NOMO-1 treated with DMSO at 0.1 percent for 48 hours (cell line): ENCODE results near the gene RTP3.
"Not testable (repeated sequence)": the region's sequence is repeated elsewhere in the genome, so short reads cannot be mapped to it uniquely, and the experiment has no call there.

Experiments used
- DNase-seq: peaks from one replicate; lab custom pipeline; 2025; ENCODE audit not compliant: unreplicated experiment; lab: John Stamatoyannopoulos, UW

RTP3 gene

DNA sequence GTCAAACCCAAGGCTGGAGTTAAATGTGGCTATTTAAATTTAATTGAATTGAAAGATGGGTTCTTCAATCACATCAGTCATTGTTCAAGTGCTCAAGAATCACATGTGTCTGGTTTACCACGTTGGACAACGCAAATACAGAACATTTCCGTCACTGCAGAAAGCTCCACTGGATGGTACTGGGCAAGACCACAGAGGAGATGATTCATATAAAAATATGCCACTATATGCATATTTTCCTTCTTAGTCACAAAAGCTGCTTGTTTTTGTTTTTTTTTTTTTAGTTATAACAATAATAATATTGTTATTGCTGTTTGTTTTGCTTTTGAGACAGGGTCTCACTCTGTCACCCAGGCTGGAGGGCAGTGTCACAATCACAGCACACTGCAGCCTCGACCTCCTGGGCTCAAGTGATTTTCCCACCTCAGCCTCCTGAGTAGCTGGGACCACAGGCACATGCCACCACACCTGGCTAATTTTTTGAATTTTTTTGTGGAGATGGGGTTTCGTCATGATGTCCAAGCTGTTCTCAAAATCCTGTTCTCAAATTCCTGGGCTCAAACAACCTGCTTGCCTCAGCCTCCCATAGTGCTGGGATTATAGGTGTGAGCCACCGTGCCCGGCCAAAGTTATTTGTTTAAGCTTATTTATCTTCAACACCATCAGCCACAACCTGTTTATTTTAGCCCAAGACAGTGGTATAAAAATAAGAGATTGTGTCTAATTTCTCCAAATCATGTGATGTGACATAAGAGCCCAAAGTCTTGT lies 19.4 kb downstream of the RTP3 start:
- DNase-seq: no peak

GRCh38 chr3:46517784-46518181 lies 20.0 kb downstream of the RTP3 start:
- DNase-seq: no peak

DNA sequence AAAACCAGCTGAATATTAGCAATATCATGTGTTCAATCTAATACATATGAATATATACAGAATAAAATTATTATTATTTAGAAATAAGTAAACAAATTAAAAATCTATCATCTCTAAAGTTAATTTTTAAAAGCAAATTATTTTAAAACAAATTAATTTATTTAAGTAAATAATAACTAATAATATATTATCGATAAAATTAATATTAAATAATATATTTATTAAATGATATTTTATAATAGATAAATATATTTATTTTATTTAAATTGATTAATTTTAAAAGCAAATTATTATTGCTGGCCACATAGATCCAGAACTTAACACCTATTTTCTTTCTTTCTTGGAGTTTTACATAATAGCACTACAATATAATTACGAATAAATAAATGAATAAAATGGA lies 22.2 kb downstream of the RTP3 start:
- DNase-seq: no peak

DNA sequence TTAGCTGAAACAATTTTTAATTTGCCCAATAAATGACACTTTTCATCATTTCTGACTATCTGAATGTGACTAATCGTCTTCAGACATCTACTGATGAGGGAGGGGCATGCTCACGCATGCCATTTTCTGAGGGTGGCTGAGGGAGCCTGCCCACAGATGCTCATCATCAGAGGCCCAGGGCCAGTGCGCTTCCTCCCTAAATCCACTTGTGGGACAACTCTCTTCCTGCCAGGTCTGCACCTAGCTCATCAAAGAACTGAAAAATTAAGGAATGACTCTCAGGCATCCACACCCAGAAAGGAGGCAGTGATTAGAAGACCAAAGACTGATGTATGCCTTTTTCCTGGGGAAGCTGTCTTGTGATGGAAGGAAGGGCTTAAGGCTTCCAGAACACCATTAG lies 22.8 kb downstream of the RTP3 start:
- no peak for DNase-seq

GRCh38 chr3:46521096-46521495 lies 23.3 kb downstream of the RTP3 start:
- no peak for DNase-seq

DNA sequence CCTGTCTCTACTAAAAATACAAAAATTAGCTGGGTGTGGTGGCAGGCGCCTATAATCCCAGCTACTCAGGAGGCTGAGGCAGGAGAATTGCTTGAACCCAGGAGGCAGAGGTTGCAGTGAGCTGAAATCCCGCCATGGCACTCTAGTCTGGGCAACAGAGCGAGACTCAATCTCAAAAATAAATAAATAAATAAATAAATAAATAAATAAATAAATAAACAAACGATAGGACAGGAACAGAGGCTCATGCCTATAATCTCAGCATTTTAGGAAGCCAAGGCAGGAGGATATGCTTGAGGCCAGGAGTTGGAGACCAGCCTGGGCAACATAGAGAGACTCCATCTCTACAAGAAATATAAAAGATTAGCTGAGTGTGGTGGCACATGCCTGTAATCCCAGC lies 24.4 kb downstream of the RTP3 start:
- not testable (repeated sequence) for DNase-seq

DNA sequence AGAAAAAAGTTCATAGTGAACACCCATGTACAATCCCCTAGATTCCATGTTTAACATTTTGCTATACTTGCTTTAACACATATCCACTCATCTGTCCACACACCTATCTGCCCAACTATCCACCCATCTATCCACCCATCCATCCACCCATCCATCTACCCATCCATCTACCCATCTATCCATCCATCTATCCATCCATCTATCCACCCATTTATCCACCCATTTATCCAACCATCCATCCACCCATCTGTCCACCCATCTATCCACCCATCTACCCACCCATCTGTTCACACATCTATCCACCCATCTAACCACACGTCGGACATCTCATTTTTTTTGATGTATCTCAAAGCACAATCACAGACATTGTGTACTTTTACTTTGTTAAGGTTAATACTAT lies 25.8 kb downstream of the RTP3 start:
- no peak for DNase-seq

- DNase-seq: no peak
Observed at GRCh38 chr3:46524008-46524407, 26.2 kb downstream of the RTP3 start.

- DNase-seq: no peak
Observed at GRCh38 chr3:46524832-46525231, 27.1 kb downstream of the RTP3 start.

DNA sequence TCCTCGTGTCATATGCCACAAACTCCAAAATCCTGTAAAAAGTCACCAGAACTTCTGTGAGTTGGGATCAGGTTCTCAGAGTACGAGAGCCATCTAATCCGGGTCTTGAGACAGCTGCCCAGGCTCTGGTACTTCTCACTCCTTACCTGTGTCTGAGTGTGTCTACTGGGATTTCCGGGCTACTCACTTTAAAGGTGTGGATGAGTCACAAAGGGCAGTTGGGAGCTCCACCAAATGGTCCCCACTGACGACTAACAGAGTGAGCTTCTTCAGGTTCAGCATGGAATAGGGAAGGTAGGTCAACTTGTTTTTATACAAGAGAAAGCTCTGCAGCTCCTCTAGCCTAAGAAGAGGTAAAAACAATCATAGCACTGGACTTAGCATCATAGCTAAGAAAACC lies 29.5 kb downstream of the RTP3 start:
- no peak for DNase-seq

DNA sequence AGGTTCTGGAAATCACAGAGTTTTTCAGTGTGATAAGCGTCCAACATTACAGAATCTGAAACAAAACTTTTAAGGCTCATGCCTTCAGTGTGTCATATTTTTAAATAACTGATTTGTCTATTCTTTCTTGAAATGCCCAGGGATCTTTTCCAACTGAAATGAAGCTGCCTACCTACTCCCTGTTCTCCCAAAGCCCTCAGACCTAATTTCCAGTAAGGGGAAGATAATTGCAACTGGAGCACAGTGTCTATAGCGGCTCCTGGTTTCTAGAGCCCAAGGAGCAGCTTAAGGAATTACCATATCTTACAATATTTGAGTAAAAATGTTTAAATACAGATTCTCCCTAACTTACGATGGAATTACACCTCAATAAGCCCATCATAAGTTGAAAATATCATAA lies 35.3 kb downstream of the RTP3 start:
- DNase-seq: no peak

- DNase-seq: no peak
Observed at GRCh38 chr3:46535746-46536145, 38.0 kb downstream of the RTP3 start.

DNA sequence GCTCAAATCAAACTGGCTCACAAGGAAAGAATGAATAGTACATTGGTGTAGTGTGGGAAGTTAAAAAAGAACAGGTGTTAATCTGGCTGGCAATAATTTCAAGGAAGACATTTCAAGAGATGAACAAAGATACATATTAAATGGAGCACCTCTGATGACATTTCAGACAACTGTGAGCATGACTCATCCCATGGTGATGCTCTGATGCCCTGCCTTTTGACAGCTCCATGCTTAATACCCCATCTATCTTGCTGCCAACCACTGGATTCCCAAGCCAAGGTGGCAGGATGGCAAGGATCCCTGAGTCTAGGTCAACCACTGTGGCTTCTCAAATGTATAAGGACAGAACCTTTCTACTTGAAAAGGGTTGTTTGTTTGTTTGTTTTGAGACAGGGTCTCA lies 39.0 kb downstream of the RTP3 start:
- DNase-seq: no peak

- DNase-seq: no peak
Observed at GRCh38 chr3:46537316-46537715, 39.5 kb downstream of the RTP3 start.

DNA sequence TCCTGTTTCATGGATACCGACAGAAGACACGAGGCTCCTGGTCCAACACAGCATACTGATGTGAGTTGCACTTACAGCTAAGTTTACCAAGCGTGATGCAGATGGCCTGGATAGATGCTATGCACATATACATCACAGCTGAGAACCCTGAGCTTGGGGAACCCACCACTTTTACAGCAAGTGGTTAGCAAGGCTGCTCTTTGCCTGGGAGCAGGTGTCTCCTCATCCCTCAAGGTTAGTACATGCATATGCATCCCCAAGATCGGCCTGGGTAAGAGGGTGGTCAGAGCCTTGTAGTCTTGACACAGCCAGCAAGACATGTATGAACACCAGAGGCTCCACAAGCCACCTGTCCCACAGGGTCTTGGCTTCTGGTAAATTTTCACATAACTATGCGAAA lies 40.0 kb downstream of the RTP3 start:
- DNase-seq: no peak

GRCh38 chr3:46538425-46538802 lies 40.6 kb downstream of the RTP3 start:
- not testable (repeated sequence) for DNase-seq

- DNase-seq: peak; percentile 93
Observed at GRCh38 chr3:46538803-46539442, 41.1 kb downstream of the RTP3 start.

DNA sequence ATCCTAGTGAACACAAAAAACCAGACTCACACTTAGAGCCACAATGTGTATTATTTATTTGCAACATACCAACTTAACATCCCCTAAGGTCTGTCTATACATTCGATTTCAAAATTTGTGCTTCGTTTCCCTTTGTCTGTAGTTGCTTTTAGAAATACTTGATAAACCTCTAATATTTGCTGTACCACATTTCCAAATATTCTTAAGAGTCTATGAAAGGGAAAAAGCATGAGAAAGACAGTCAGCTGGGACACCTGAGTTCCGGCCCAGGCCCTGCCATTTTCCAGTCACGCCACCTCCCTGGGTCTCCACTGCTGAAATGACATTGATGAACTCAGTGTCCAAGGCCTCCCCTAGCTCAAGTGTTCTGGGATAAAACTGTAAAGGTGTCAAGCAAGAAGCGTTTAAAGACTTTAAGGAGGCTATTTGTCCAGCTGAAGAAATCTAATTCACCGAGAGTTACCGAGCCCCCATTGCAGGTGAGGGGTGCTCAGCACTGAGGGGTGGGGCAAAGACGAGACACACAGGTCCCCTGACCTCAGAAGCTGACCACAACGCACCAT lies 41.7 kb downstream of the RTP3 start:
- DNase-seq: no peak

GRCh38 chr3:46540550-46540949 lies 42.8 kb downstream of the RTP3 start:
- DNase-seq: no peak

DNA sequence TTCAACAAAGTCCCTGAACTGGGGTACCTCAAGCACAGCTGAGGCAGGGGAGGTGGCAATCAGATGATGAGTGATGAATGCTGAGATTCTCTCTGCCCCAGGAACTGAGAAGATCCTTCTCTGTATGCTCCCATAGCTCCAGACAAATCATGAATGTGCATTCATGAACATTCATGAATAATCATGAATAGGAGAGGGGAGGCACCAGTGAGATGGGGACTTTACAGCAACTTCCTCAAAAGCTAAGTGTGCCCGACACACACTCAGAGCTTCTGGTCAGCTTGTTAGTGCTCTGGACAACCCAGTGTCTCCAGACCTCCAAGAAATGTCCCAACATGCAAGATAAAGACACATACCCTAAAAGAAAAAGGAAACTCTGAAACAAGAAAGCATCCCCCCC lies 44.1 kb downstream of the RTP3 start:
- no peak for DNase-seq

GRCh38 chr3:46542344-46542743 lies 44.6 kb downstream of the RTP3 start:
- no peak for DNase-seq

- DNase-seq: no peak
Observed at GRCh38 chr3:46542801-46543201, 45.0 kb downstream of the RTP3 start.
